HEK293 (cell line): ENCODE measurements around the gene IGF2R.

Experiments used
- CTCF ChIA-PET: fragments of 350-600 bp; formaldehyde crosslinking; extraction: SDS; loops from one replicate; lab custom pipeline; 2021; ENCODE audit warnings: antibody characterized with exemption; lab: Yijun Ruan, JAX
- POLR2A ChIA-PET: fragments of 300-600 bp; formaldehyde crosslinking; extraction: SDS; loops from one replicate; lab custom pipeline; 2020; ENCODE audit warnings: antibody characterized with exemption, inconsistent platforms; lab: Yijun Ruan, JAX
- H3K27ac ChIP-seq: fragments of 200-500 bp; sonication (Bioruptor generic); 2 replicates; pipeline ENCODE4 v1.5.1; 2014; ENCODE audit warnings: low read depth, low read length, control low read depth, inconsistent platforms; ENCODE audit errors: extremely low read depth
- H3K36me3 ChIP-seq, 2 experiments: fragments of 200-500 bp in 1 of 2; sonication (Bioruptor generic) in 1 of 2; 1 replicate in 1 of 2; 2 replicates in 1 of 2; pipeline ENCODE4 v1.5.1; 2014 to 2017; ENCODE audit warnings: inconsistent platforms in 2 of 2, low read length in 2 of 2; ENCODE audit not compliant: control insufficient read depth in 2 of 2, insufficient read depth in 1 of 2
- H3K4me1 ChIP-seq: fragments of 200-500 bp; sonication (Bioruptor generic); 2 replicates; pipeline ENCODE4 v1.5.1; 2014; ENCODE audit warnings: mild to moderate bottlenecking, low read length, inconsistent platforms; ENCODE audit not compliant: control insufficient read depth, insufficient read depth
- H3K4me3 ChIP-seq: 2 replicates; pipeline ENCODE4 v1.5.1; 2011; ENCODE audit warnings: low read depth, mild to moderate bottlenecking, control low read depth, low read length, moderate library complexity
- H3K9me3 ChIP-seq: fragments of 200-500 bp; sonication (Bioruptor generic); 2 replicates; pipeline ENCODE4 v1.5.1; 2014; ENCODE audit warnings: low read depth, low read length, inconsistent platforms; ENCODE audit not compliant: control insufficient read depth, insufficient read depth
- GFI1B ChIP-seq: fragments of 450-650 bp; formaldehyde crosslinking; IDR thresholded peaks from 2 replicates; pipeline ENCODE4 v1.5.1; 2016; ENCODE audit warnings: missing biosample characterization, missing genetic modification characterization
- WT1 ChIP-seq: fragments of 450-650 bp; formaldehyde crosslinking; IDR thresholded peaks from 2 replicates; pipeline ENCODE4 v1.5.1; 2016; ENCODE audit warnings: missing biosample characterization, missing genetic modification characterization
- ZBTB48 ChIP-seq: fragments of 450-650 bp; formaldehyde crosslinking; IDR thresholded peaks from 2 replicates; pipeline ENCODE4 v1.5.1; 2016; ENCODE audit warnings: missing biosample characterization, missing genetic modification characterization
- ZFP69B ChIP-seq: fragments of 450-650 bp; formaldehyde crosslinking; IDR thresholded peaks from 2 replicates; pipeline ENCODE4 v1.5.1; 2016; ENCODE audit warnings: missing biosample characterization, missing genetic modification characterization
- ZNF138 ChIP-seq: fragments of 450-650 bp; formaldehyde crosslinking; IDR thresholded peaks from 2 replicates; pipeline ENCODE4 v1.5.1; 2016; ENCODE audit warnings: missing biosample characterization, missing genetic modification characterization, borderline replicate concordance
- ZNF157 ChIP-seq: fragments of 450-650 bp; formaldehyde crosslinking; IDR thresholded peaks from 2 replicates; pipeline ENCODE4 v1.5.1; 2016; ENCODE audit warnings: missing biosample characterization, missing genetic modification characterization
- ZNF202 ChIP-seq: fragments of 450-650 bp; formaldehyde crosslinking; IDR thresholded peaks from 2 replicates; pipeline ENCODE4 v1.5.1; 2016; ENCODE audit warnings: missing biosample characterization, missing genetic modification characterization, borderline replicate concordance
- ZNF211 ChIP-seq: fragments of 450-650 bp; formaldehyde crosslinking; IDR thresholded peaks from 2 replicates; pipeline ENCODE4 v1.5.1; 2016; ENCODE audit warnings: low read depth, missing biosample characterization, missing genetic modification characterization
- ZNF214 ChIP-seq: fragments of 450-650 bp; formaldehyde crosslinking; IDR thresholded peaks from 2 replicates; pipeline ENCODE4 v1.5.1; 2017; ENCODE audit warnings: missing biosample characterization, mild to moderate bottlenecking, missing genetic modification characterization, borderline replicate concordance
- ZNF280D ChIP-seq: fragments of 450-650 bp; formaldehyde crosslinking; IDR thresholded peaks from 2 replicates; pipeline ENCODE4 v1.5.1; 2016; ENCODE audit warnings: missing biosample characterization, missing genetic modification characterization
- ZNF362 ChIP-seq: fragments of 450-650 bp; formaldehyde crosslinking; IDR thresholded peaks from 2 replicates; pipeline ENCODE4 v1.5.1; 2016; ENCODE audit warnings: missing biosample characterization, missing genetic modification characterization
- ZNF416 ChIP-seq: fragments of 450-650 bp; formaldehyde crosslinking; IDR thresholded peaks from 2 replicates; pipeline ENCODE4 v1.5.1; 2016; ENCODE audit warnings: missing biosample characterization, missing genetic modification characterization
- ZNF423 ChIP-seq: fragments of 450-650 bp; formaldehyde crosslinking; IDR thresholded peaks from 2 replicates; pipeline ENCODE4 v1.5.1; 2016; ENCODE audit warnings: missing biosample characterization, missing genetic modification characterization
- ZNF501 ChIP-seq: fragments of 450-650 bp; formaldehyde crosslinking; IDR thresholded peaks from 2 replicates; pipeline ENCODE4 v1.5.1; 2016; ENCODE audit warnings: missing biosample characterization, missing genetic modification characterization
- ZNF610 ChIP-seq: fragments of 450-650 bp; formaldehyde crosslinking; IDR thresholded peaks from 2 replicates; pipeline ENCODE4 v1.5.1; 2016; ENCODE audit warnings: missing biosample characterization, missing genetic modification characterization, borderline replicate concordance
- ZNF624 ChIP-seq: fragments of 450-650 bp; formaldehyde crosslinking; IDR thresholded peaks from 2 replicates; pipeline ENCODE4 v1.5.1; 2017; ENCODE audit warnings: missing biosample characterization, missing genetic modification characterization
- ZNF830 ChIP-seq: fragments of 450-650 bp; IDR thresholded peaks from 2 replicates; pipeline ENCODE4 v1.5.0; 2018; ENCODE audit warnings: missing biosample characterization, missing genetic modification characterization, low read depth, mild to moderate bottlenecking, moderate library complexity
- TF ChIP-seq, protein P1 (sequence below): fragments of 450-650 bp; IDR thresholded peaks from 2 replicates; pipeline ENCODE4 v1.5.1; 2018; ENCODE audit warnings: missing biosample characterization, mild to moderate bottlenecking, missing genetic modification characterization

IGF2R gene

DNA sequence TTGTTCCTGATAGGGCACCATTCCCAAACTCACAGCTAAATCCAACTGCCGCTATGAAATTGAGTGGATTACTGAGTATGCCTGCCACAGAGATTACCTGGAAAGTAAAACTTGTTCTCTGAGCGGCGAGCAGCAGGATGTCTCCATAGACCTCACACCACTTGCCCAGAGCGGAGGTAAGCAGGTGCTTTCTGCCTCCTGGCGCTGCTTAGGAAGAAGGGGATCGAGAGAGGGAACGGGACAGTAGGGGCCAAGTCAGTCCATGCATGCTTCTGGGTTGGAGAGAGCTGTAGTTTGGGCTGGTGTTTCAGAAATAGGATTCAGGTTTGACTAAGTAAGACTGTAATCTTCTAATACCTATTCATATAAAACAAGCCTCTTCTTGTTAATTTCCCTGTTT lies 63.7 kb downstream of the IGF2R start:
- no peaks in the 10 kb centered on the region for H3K9me3 ChIP-seq
- POLR2A ChIA-PET = no interaction called here
- H3K4me3 ChIP-seq = no peak overlapping the region
- CTCF ChIA-PET = interaction anchor here (0.5 to 0.6 kb wide), 2 partner anchors 56 to 343 kb away, joined by 3 read pairs; no protein-coding TSS in a partner anchor
- peaks cover 8 to 94% of the 10 kb centered on the region in 2 experiments; a peak in 2 of 3 replicates for H3K36me3 ChIP-seq
- no peaks in the 10 kb centered on the region for H3K4me1 ChIP-seq
- no peak overlapping the region for H3K27ac ChIP-seq
- TF ChIP-seq GFI1B (tag by site-specific recombination) = no peak
- no peak for TF ChIP-seq ZNF362 (tag by site-specific recombination)
- no peak for TF ChIP-seq ZFP69B (tag by site-specific recombination)
- TF ChIP-seq ZNF501 = no peak
- TF ChIP-seq, all 188 proteins: peak for 0

DNA sequence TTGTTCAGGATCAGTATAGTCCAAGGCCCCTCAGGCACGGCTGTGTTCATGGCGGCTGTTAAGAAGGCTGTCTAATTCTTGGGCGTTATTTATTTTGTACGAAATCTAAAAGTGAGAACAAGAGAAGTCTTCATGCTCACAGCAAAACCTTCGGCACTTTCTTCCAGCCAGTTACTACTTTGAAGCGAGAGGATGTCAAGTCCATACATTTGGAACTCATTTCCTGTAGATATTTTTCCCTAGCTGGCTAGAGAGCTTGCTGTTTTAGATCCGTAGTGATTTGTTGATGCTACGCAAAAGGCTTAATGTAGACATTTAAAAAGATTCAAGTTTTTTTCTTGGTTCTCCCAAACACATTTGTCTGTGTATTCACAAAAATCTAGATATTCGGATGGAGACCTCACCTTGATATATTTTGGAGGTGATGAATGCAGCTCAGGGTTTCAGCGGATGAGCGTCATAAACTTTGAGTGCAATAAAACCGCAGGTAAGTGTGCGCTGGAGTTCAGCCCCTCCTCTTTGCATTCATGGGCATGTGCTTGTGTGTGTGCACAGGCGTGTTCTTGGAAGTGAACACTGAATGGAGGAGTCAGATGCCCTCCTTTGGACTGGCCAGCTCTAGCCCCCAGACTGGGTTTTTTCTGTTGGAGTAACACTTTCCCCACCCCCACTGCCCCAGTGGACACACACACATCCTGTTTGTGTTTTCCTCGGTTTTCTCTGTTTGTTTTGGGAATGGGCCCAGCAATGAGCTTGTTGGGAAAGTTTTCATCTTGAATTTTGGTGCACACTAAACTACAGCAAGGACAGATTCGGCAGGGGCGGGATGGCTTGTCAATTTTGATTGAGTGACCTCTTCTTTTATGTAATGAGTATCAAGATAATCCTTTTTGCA lies 65.4 kb downstream of the IGF2R start:
- H3K4me3 ChIP-seq = no peak overlapping the region
- peaks cover 4 to 94% of the 10 kb centered on the region in 2 experiments; a peak in 2 of 3 replicates for H3K36me3 ChIP-seq
- no peak overlapping the region for H3K27ac ChIP-seq
- H3K9me3 ChIP-seq = no peaks in the 10 kb centered on the region
- CTCF ChIA-PET = no interaction called here
- POLR2A ChIA-PET = no interaction called here
- no peak for TF ChIP-seq ZNF830 (tag by site-specific recombination)
- TF ChIP-seq ZNF610 (tag by site-specific recombination) = no peak
- no peak for TF ChIP-seq ZNF423 (tag by site-specific recombination)
- no peak for TF ChIP-seq ZNF416
- TF ChIP-seq ZNF138 (tag by site-specific recombination) = no peak
- TF ChIP-seq ZNF202 = no peak
- TF ChIP-seq, protein P1, sequence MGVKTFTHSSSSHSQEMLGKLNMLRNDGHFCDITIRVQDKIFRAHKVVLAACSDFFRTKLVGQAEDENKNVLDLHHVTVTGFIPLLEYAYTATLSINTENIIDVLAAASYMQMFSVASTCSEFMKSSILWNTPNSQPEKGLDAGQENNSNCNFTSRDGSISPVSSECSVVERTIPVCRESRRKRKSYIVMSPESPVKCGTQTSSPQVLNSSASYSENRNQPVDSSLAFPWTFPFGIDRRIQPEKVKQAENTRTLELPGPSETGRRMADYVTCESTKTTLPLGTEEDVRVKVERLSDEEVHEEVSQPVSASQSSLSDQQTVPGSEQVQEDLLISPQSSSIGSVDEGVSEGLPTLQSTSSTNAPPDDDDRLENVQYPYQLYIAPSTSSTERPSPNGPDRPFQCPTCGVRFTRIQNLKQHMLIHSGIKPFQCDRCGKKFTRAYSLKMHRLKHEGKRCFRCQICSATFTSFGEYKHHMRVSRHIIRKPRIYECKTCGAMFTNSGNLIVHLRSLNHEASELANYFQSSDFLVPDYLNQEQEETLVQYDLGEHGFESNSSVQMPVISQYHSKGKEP (tag by site-specific recombination) = no peak
- TF ChIP-seq ZNF280D = no peak
- no peak for TF ChIP-seq ZBTB48 (tag by site-specific recombination)
- no peak for TF ChIP-seq ZNF157 (tag by site-specific recombination)
- TF ChIP-seq WT1 (tag by site-specific recombination) = no peak
- no peak for TF ChIP-seq ZNF624
- no peak for TF ChIP-seq ZNF214 (tag by site-specific recombination)
- no peak for TF ChIP-seq ZNF211 (tag by site-specific recombination)
- H3K4me1 ChIP-seq = no peaks in the 10 kb centered on the region
